CD4-positive, alpha-beta T cell treated with Interleukin-17A for 1 hour (primary cell): ENCODE measurements around the gene FTCD.

Experiments
- DNase-seq: peaks from one replicate; pipeline ENCODE4 v3.0.0-alpha.2; 2020

The FTCD gene

DNA sequence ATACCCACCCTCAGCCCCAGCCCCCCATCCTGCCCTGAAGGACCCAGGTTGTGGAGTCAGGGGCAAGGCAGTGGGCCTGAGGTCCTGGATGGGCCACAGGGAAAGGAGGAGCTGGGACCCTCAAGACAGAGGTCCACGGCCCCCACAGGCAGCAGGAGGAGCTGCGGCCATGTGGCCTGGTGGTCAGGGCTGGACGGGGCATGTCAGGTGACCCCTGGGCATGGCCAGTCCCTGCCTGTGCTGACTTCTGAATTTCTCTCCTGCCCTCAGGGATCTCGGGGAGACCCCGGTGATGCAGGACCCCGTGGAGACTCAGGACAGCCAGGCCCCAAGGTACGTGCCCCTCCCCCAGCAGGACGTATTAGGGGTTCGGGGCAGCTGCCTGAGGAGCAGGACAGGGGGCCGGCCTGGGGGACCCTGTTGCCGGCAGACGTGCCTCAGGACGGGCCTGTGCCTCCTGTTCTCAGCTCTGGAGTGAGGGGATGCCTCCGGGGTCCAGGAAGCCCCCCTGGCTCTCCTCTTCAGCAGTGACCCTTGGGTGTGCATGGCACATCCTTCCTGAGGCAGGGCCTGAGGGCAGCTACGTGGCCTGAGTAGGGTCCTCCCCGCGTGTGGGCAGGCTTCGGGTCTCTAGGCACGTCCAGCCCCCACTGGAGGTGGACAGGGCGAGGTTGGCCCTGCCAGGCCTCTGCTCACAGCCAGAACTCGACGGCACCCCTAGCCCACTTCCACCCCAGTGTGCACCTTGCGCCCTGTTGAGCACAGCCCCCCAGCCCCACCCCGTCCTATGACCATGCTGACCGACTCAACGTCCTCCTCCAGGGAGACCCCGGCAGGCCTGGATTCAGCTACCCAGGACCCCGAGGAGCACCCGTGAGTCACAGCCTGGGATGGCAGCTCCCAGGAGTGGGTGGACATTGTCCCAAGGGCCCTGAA, 33.8 kb downstream of the FTCD start:
- DNase-seq = no peak

DNA sequence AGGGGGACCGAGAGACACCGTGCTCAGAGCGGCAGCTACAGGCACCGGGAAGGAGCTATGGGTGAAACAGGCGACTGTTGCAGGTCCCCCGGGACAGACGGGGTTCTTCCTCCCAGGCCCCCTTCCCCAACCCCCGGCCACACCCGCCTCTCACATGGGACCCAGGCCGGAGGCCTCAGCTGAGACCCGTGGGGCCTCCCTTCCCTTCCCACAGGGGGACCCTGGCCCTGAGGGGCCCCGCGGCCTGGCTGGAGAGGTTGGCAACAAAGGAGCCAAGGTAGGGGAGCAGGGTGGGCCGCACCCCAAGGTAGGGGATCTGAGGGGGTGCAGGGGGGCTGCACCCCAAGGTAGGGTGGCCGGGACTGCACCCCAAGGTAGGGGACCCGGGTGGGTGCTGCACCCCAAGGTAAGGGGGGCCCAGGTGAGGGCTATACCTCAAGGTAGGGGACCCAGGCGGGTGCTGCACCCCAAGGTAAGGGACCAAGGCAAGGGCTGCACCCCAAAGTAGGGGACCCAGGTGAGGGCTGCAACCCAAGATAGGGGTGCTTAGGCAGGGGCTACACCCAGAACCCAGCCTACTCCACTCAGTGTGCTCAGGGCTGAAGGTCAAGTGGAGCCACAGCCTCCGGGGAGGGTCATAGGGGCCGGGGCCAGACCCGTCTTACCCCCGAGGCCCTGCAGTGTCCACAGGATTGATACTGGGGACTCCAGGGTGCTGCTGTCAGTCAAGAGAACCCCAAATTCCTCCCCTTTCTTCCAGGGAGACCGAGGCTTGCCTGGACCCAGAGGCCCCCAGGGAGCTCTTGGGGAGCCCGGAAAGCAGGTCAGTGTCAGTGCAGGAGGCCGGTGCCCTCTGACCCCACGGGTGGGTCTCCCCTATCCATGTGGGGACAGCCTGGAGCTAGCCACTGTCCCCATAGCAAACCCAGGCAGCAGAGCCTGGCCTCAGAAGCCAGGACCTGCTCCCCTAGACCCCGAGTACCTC, 34.8 kb downstream of the FTCD start:
- DNase-seq = no peak

DNA sequence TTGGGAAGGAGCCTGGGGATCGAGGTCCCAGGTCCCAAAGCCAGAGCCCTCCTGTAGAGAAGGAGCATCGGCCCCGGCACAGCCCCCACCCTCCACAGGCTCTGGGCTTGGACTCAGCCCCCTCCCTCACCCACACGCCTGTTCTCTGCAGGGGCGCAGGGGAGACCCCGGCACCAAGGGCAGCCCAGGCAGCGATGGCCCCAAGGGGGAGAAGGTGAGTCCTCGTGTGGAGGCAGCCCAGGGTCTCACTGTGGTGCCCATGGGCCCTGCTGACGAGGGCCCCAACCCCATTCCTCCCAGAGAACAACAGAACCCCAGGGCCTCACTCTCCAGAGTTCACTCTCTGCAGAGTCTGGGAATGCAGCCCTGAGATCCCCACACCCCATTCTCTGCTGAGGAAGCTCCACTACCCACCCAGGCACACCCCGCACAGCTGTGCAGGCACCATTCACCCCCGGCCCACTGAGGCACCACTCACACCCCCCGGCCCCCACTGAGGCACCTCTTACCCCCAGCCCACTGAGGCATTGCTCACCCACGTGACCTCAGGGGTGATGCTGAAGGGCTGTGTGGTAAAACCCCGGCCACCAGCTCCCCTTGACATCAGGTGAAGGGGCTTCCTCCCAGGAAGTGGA, 35.6 kb downstream of the FTCD start:
- DNase-seq = no peak

DNA sequence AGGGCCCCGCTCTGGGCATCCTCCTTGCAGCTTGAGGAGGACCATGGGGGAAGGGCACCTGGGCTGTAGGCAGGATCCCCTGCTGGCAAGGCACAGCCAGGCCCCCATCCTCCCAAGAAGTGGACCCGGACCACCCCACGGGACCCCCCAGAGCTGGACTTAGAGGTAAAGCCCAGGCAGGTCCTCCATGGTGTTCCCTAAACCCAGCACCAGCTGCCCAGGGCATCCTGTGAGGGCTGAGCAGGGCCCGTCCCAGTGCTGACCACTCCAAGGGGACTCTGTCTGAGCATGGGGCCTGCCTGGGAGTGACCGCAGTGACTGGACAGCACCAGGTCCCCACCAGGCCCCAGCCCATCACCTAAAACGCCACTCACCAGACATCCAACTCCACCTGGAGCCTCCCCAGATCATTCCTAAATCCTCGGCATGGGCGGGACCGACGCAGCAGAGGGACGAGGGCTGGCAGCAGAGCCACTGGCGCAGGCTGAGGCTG, 36.2 kb downstream of the FTCD start:
- no peak for DNase-seq

DNA sequence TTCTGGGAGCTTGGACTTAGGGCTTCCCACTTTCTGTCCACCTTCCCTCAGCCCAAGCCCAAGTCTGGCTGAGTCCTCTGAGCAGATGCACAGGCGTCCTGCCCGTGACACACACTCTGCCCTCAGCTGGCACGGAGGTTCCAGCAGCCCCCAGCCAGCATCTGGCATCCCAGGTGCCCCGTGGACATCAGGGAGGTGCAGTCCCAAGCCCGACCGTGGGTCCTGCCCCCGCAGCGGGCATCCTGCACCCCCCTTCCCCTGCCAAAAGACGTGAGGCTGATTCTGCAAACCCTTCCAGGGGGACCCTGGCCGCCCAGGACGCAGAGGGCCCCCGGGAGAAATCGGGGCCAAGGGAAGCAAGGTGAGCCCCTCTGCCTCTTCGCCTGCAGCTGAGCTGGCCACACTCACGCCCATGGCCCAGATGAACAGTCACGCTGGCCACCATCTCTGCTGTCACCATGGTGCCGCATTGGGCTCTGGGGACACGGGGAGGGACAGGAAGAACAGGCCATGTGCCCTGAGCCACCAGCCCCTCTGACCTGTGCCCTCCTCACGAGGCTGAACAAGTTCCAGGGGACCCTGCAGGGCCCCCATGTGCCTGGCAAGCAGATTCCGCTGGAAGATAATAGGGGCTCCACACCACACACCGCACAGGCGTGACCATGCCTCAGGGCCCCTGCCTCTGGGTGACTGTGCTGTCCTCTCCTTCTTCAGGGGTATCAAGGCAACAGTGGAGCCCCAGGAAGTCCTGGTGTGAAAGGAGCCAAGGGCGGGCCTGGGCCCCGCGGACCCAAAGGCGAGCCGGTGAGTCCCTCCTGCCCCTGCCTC, 36.8 kb downstream of the FTCD start:
- DNase-seq = no peak

DNA sequence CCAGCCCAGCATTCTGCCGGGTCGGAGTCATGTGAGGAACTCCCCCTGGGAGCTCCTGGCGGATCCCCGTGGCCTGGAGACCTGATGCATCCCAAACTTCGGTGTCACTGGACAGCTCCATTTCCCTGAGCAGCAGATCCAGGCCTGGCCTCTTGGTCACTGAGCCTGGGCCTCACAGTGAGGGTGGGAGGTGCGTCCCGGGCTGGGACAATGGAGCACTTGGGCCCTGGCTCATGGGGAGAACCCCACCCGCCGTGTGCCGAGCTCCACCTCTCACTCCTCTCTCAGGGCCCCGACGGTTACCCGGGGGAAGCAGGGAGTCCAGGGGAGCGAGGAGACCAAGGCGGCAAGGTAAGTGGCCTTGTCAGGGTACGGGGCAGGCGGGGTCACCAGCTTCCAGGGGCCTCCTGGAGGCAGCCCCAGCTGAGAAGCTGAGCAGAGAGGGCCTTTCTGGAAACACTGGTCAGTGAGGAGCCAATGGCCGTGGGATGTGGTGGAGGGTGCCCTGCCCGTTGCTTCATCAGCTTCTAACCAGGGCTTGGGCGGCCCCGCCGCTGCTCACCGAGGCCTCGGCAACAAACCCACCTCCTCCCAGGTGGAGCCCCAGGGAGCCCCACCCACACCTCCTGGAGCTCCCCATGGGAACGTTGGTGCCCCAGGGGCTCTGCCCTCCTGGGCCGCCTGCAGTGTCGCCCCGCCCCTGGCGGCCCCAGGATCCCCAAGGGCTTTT, 37.6 kb downstream of the FTCD start:
- DNase-seq = no peak

DNA sequence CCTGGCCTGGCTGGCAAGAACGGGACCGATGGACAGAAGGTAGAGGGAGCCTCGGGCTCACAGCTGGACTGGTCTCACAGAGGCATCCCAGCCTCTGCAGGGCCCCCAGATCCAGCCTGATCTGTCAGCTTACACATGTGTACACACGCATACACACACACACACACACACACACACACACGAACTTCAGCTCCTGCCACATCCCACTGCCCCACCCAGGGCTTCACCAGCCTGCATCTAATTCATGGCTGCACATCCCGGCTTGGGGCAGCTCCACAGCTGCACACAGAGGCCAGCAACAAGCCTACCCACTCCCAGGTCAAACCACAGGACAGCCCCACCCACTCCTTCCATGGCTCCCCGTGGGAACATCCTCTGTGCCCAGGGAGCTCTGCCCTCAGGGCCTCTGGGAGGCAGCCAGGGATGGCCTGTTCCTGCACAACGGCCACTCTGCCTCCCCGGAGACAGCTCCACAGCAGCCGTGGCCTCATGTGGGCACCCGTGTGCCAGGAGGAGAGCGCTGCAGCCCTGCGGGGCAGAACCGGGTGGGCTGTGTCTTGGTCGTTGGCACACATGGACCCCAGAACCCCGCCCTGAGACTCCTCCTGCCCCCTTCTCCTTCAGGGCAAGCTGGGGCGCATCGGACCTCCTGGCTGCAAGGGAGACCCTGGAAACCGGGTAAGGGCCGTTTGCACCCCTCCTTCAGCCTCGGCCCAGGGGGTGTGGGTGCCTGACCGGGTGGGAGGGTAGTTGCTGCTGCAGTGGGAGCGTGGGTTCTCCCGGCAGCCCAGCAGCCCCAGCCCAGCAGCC, 38.4 kb downstream of the FTCD start:
- no peak for DNase-seq

DNA sequence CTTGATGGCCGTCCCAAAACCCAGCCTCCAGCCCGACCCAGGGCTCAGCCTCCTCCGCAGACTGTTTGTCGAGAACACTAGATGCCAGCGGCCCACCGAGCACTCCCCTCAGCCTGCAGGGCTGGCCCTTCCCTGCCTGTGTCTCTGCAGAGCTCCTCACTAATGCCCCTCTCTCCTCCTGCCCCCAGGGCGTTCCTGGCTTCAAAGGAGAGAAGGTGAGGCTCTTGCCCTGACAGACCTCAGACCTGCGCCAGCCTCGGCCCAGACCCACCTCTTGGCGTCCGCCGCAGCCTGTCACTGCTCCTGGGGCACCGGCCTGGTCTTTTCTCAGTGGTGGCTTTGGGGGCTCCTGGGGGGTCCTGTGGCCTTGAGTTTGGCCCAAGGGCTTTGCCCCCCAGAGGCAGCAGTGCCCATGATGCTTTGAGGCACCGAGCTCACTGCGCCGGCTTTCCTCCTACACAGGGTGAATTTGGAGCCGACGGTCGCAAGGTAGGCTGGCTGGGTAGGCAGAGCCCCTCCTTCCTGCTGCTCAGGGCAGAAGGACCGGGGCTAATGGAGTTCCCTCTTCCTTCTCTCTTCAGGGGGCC, 39.1 kb downstream of the FTCD start:
- DNase-seq = no peak

DNA sequence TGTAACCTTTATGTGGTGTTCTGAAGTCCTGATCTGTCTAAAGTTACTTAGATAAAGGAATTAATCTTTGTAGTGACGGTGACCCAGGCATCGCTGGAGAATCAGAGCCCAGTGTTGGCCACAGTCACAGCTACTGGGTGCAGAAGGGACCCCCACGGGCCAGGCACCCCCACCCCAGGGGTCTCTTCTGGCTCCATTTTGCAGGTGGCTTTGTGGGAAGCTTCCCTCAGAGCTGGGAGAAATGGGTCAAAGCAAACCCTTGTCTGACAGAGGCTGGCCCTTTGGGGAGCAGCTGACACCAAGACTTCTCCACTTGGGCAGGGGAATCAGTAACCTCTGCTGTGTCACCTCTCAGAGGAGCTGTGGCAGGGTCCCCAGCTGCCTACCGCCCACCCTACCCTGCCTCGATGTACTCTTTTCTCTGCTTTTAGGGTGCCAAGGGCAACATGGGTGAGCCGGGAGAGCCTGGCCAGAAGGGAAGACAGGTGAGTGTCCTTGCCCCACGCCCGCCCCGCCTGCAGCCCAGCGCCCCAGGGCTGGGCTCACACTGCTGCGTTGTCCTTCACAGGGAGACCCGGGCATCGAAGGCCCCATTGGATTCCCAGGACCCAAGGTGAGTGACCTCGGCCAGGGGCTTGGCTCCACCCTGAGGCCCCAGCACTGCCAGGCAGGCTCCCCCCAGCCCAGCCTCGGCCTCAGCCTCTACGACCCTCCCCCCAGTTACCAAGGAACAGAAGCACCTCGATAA, 39.8 kb downstream of the FTCD start:
- no peak for DNase-seq

DNA sequence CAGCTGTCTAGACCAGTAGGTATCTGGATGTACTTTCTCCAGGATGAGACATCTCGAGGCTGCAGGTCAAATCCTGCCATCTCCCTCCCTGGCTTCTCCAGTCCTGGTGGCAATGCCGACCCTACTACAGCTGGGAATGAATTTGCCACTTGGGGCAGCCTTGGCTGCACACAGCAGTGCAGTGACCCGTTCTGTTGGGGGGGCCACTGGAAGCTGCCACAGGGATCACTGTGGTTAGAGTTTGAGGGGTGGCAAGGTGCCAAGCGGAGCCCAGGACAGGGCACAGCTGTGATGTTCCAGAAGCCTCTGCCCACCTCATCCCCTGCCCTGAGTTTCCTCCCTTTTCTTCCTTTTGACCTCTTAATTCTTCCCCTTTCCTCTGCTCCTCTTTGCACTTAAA, 40.4 kb downstream of the FTCD start:
- DNase-seq = no peak

DNA sequence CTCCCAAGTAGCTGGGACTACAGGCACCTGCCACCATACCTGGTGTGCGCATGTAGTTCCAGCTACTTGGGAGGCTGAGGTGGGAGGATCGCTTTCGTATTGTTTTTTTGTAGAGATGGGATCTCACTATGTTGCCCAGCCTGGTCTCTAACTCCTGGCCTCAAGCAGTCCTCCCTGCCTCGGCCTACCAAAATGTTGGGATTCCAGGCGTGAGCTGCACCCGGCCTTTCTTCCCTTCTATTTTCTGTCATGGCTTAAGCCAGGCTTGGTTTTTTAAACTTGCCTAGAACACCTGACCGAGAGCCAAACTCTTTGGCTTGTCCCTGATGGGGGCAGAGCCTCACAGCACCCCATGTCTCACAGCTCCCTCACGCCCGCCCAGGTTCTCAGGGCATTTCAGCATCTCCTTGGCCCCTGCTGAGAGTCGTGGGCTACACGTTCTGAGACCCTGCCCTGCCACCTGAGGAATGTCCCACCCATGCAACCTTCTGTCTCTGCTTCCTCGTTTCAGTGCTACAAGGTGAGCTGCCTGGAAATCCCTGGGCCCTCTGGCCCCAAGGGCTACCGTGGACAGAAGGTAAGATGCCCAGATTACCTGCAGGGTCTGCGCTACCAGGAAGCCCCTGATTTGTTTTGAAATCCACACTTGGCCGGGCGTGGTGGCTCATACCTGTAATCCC, 41.7 kb downstream of the FTCD start:
- no peak for DNase-seq

DNA sequence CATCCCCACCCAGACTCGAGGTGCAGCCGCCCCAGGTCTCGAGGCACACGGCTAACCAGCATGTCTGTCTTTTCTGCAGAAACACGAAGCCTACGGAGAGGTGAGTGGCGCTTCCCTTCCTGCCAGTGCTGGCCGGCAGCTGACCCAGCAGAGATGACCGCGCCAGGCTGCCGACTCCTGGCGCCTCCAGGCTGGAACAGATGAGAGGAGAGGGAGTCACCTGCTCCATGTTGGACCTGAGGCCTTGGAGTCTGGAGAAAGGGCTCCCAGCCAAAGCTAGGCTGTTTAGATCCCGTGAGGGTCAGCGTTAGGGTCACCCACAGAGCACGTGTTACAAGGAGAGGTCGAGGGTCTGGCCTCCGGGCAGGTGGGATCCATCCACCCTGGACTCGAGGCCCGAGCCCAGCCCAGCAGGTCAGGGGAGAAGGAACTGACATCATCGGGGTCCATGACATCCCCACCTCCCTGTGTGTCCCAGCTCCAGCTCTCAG, 42.6 kb downstream of the FTCD start:
- DNase-seq = no peak

DNA sequence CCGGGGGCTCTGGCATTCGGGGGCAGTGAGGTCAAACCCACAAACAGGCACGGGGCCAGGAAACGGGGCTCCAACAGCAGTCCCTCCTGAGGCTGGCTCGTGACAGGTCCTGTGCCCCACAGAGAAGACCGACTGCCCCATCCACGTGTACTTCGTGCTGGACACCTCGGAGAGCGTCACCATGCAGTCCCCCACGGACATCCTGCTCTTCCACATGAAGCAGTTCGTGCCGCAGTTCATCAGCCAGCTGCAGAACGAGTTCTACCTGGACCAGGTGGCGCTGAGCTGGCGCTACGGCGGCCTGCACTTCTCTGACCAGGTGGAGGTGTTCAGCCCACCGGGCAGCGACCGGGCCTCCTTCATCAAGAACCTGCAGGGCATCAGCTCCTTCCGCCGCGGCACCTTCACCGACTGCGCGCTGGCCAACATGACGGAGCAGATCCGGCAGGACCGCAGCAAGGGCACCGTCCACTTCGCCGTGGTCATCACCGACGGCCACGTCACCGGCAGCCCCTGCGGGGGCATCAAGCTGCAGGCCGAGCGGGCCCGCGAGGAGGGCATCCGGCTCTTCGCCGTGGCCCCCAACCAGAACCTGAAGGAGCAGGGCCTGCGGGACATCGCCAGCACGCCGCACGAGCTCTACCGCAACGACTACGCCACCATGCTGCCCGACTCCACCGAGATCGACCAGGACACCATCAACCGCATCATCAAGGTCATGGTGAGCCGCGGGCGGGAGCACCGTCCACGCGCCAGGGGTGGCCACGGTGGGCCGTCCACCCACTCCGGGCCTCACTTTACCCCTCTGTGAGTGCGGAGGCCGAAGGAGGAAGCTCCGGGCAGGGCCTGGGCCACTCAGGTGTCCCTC, 43.3 kb downstream of the FTCD start:
- DNase-seq = no peak

DNA sequence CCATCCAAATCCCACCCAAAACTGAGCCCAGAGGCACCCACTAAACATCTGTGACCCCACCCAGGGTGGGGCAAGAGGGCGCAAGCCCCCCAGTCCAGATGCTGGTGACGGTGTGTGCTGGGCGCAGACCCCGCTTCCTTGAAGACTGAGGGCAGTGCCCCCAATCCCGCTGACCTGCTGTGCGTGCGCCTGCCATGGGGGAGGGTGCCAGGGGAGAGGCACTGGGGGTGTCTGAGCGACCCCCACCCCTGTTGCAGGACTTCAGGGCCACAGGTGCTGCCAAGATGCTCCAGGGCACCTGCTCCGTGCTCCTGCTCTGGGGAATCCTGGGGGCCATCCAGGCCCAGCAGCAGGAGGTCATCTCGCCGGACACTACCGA, 44.2 kb downstream of the FTCD start:
- no peak for DNase-seq

DNA sequence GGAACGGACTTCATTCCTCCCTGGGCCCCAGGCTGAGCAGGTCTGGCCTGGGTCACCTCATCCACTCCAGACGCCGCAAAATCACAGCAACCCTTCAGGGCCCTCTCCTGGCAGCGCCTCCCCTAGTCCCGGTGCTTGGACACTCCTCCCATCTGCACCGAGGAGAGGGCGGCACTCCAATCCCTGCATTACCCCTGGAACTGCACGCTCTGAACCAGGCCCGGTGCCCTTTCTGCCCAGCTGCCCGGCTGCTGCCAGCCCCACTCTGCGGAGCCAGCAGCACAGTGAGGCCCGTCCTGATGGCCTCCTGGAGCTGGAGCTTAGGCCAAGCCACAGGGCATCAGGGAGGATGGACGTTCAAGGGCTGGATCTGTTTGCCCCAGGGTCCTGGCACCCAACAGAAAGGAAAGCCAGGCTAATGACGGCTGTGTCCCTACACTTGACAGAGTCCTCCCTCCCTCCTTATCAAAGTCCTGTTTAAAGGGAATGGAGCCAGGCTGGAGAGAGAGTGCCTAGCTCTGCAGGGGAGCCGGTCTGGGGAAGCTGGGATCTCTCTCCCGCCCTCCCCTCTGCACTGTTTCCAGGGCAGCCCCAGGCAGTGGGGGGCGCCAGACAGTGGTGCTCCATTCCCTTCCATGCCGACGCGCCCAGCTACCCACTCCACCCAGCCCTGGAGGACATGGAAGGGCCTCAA, 44.7 kb downstream of the FTCD start:
- no peak for DNase-seq

DNA sequence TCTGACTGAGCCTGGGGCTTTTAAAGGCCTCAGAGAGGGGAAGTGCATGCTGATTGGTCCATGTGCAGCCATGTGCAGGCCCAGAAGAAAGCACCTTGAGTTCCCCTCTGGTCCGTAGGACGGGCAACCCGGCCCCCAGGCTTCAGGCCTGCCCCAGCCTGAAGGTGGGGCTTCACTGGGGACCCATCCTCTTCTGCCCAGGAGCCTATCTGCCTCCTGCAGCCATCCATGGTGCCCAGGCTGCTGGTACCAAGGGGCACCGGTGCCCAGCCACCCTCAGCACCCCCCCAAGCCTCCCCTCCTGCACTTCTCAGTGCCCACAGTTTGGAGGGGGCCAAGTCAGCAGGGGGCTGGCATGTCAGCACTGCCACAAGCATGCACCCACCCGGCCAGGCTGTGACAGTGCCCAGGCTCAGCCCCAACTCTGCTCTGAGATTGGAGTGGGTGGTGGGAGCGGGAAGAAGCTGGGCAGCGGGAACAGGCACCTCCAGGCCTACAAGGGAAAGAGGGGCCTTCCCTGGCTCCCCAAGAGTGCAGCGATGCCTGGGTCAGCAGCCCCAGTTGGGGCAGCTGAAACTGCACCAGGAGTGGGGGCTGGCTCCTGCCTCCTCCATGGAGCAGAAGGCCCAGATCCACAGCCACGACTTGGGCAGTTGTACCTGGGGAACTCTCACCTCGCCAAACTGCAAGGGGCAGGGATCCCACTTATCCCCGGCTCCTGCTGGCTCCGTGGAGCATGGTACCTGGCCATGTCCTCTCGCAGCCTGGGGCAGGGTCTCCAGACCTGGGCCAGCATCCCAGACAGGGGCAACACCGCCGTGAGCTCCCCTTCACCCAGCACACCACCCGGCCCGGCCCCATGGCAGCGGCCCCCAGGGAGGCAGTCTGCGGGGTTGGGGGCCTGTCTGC, 45.8 kb downstream of the FTCD start:
- no peak for DNase-seq
